HG03097 (cell line): Measurements from ENCODE around the gene PCSK6.

Experiments used
- ATAC-seq: cut with Tn5 transposase; IDR thresholded peaks from one replicate; pipeline ENCODE4 v1.9.1; 2021; ENCODE audit not compliant: unreplicated experiment, low FRiP score

The PCSK6 gene

GRCh38 chr15:101489599-101490407 lies at the start of gene PCSK6:
Gene PCSK6, minus strand, starts transcription at chr15:101489707. Its CDS starts 37 bp downstream, at chr15:101489670.
- ATAC-seq, result no peak

GRCh38 chr15:101538996-101539395 lies 49.5 kb upstream of the PCSK6 start:
- no peak for ATAC-seq

GRCh38 chr15:101538177-101538576 lies 48.7 kb upstream of the PCSK6 start:
- no peak for ATAC-seq

- no peak for ATAC-seq
Observed at GRCh38 chr15:101537483-101538080, 48.1 kb upstream of the PCSK6 start.

- no peak for ATAC-seq
Observed at GRCh38 chr15:101536875-101537405, 47.4 kb upstream of the PCSK6 start.

GRCh38 chr15:101536166-101536874 lies 46.8 kb upstream of the PCSK6 start:
- ATAC-seq, result no peak

- ATAC-seq, result no peak
Observed at GRCh38 chr15:101535170-101535902, 45.8 kb upstream of the PCSK6 start.

DNA sequence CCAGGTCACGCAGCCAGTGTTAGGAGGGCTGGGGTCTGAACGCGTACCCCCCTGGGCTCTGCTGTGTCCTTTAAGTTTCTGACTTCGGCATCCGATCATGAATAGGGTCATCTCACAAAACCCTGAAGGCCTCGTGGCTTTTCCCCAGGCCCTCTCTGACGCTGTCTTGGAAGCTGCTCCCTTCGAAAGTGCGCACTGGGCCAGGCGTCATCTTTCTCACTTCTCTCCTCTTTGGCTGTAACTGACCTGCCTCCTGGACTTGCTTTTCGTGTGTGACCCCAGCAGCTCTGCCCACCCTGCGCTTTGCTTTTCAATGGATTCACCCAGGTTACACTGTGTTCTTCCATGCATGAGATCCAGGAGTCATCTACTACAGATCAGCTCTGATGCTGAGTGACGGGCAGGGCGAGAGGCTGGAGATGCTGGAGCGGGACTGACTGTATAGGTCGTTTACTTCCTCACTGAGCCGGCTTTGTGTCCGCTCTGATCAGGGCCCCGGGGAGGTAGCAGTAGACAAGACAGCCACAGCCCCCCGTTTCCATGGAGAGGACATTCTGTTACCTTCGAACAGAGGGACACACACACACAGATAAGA lies 45.0 kb upstream of the PCSK6 start:
- ATAC-seq, result no peak

- no peak for ATAC-seq
Observed at GRCh38 chr15:101533371-101534140, 44.0 kb upstream of the PCSK6 start.

DNA sequence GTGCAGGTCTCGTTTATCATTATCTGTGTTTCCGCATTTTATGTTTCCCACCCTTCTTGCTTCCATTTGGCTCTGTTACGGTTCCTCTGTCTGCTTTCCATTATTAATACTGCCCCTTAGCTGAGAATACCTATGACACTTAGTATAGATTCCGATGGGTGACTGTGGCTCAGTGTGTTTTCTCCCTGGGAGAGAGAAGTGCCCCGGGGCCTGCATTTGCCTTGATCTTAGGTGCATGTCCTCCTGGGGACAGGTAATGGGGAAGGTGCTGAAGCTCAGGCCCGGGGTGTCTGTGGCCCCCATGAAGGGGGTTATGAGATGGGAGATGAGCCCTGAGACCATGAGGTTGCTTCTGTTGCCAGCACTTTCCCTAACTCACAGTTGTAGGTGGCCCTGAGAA lies 43.4 kb upstream of the PCSK6 start:
- ATAC-seq, result no peak

DNA sequence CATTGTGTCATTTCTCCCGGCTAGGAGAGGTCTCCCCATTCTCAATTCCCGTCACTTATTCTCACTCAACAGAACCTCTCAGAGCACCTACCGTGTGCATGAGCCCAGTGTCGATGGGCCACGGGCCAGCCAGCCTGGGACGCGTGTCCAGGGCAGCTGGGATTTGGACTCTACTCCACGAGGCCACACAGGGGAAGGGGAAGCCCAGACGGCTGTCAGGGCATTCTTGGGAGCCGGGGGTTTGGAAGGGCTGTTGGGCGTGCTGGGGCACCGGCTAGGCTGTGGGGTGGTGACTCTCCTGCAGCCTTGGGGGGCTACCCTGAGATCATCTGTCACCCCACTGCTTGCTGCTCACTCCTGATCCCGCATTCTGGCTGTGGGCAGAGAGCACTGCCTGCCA lies 41.7 kb upstream of the PCSK6 start:
- no peak for ATAC-seq

DNA sequence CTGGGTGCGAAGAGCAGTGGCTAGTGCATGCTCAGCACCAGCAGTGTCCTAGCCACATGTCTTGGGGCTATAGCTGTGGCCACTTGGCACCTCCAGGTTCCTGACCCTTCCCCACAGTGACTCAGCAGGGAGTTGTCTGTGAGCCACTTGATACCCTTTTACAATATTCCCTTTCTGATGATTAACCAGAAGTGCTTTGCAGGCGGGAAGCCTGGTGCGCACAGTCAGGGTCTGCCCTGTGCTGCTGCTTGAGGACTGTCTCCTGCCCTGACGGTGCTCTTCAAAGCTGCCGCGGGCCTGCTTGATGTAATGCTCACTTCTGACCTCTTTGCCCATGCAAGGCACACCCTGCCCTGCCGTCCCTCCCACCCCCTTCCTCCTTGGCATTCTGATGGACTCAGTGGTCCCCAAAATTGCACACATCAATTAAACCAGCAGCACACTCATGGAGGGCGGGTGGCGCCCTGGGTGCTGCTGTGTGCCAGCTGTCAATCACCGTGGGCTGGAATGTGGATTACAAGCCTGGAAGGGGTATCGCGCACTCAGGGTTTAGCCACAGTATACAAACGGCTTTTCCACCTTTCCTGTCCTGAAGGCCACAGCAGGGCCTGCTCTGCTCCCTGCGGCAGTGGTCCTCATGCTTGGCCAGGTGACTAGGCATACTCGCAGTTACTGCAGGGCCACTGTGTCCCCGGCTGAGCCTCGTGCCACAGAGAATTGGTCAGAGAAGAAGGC lies 40.9 kb upstream of the PCSK6 start:
- no peak for ATAC-seq

GRCh38 chr15:101528917-101529299 lies 39.4 kb upstream of the PCSK6 start:
- ATAC-seq, result no peak

GRCh38 chr15:101528108-101528916 lies 38.8 kb upstream of the PCSK6 start:
- no peak for ATAC-seq

DNA sequence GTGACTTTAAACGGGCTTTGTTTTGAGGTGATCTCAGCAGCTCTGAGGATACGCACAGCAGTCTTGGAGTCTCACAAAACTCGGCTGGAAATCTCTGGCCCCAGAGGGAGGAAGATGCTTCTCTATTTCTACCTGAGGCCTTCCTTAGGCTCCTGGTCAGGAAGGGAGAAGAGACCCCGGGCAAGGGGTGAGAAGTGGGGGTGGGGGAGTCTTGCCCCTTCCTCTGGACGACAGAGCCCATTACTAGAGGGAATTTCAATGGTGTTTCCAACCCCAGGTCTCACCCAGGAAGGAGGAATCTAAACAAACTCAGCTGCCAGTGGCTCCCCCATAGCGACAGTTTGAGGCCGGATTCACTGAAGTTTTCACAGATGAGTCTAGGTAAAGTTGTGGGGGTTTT lies 37.4 kb upstream of the PCSK6 start:
- ATAC-seq, result no peak

GRCh38 chr15:101526442-101526841 lies 36.9 kb upstream of the PCSK6 start:
- ATAC-seq, result no peak

GRCh38 chr15:101526021-101526420 lies 36.5 kb upstream of the PCSK6 start:
- no peak for ATAC-seq

- ATAC-seq, result no peak
Observed at GRCh38 chr15:101525087-101525669, 35.7 kb upstream of the PCSK6 start.
